ENCODE measurements around the gene LRCOL1. TPM values are rescaled to one million over a fixed set of nuclear protein-coding genes. Genes with fewer than 3 reads are reported as not detected.

The LRCOL1 gene
- total and polyA plus RNA-seq, 11 donors: not detected

- WGBS, 4 donors: 13 to 28% (median 20%) methylated on average over 24 to 49 of the region's 49 CpGs
- Histone ChIP-seq H3K4me3 (peak overlapping the region; percentile 33 to 78 (median 60)), H3K36me3 (peaks cover 0 to 6% (median 0%) of the 10 kb centered on the region in 9 donors), H3K27me3 (peaks cover 0 to 18% (median 0%) of the 10 kb centered on the region in 9 donors), H3K9me3 (no peaks in the 10 kb centered on the region), H3K4me1 (peaks cover 0 to 29% (median 13%) of the 10 kb centered on the region in 12 donors), H3K27ac (no peak overlapping the region)
- ATAC-seq (peak in 3 of 4 donors; percentile 3 to 28 (median 13)), DNase-seq (no peak)
- intact Hi-C loops (cut with DNase I): loop anchor here in 1 of 10 donors (2.0 kb wide), 1 partner anchor 64 kb away; no protein-coding TSS in a partner anchor
- TF ChIP-seq CTCF (IDR thresholded peaks at IDR 0.05) (peak; percentile 29 to 60 (median 52)), POLR2A (IDR thresholded peaks at IDR 0.05) (no peak)
Observed at GRCh38 chr12:132560614-132561426, 49.6 kb downstream of the LRCOL1 start.

GRCh38 chr12:132560364-132560613, 50.1 kb downstream of the LRCOL1 start:
- WGBS, 4 donors: 0 to 2% (median 1%) methylated on average over 29 to 36 of the region's 36 CpGs; no CpG with 5 or more reads in 1 of the 4 donors
- peaks cover 0 to 29% (median 13%) of the 10 kb centered on the region in 12 donors for H3K4me1 ChIP-seq
- peak in 1 of 4 donors; percentile 25 for ATAC-seq
- no peaks in the 10 kb centered on the region for H3K9me3 ChIP-seq
- DNase-seq: no peak
- intact Hi-C loops (cut with DNase I): loop anchor here in 1 of 10 donors (2.0 kb wide), 1 partner anchor 63 kb away; no protein-coding TSS in a partner anchor
- no peak overlapping the region for H3K27ac ChIP-seq
- H3K4me3 ChIP-seq: peak overlapping the region; percentile 33 to 78 (median 60)
- H3K27me3 ChIP-seq: peaks cover 0 to 18% (median 0%) of the 10 kb centered on the region in 9 donors
- TF ChIP-seq POLR2A (IDR thresholded peaks at IDR 0.05) (no peak), CTCF (IDR thresholded peaks at IDR 0.05) (no peak)
- H3K36me3 ChIP-seq: peaks cover 0 to 4% (median 0%) of the 10 kb centered on the region in 9 donors

DNA sequence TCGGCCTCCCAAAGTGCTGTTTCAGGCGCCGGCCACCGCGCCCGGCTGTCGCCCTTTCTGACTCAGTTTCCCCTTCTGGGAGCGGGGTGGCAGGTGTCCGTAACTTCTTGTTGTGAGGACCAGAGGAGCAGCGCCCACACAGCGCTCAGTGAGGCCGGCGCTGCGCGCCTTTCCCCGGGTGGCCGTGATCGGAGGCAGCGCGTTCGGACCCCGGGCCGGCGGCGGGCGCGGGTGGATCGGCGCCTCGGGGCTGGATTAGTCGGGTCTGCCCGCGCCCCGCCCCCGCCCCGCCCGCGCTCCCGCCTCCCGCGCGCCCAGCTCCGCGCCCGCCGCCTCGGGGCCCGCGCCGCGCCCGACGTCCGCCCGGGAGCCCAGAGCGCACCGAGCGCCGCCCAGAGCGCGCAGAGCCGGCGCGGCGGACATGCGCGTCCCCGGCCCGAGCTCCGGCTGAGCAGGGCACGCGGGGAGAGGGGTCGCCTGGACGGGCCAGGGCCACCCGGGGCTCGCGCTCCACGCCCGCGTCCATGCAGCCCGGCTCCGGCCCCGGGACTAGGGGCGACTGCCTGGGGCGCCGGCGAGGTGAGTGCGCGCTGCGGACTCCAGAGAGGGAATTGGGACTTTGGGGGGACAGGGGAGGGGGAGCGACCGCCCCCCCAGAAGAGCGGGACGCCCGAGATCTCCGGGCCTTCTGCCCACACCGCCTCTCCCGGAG, 50.6 kb downstream of the LRCOL1 start:
- intact Hi-C loops (cut with DNase I): loop anchor here in 1 of 10 donors (2.0 kb wide), 1 partner anchor 63 kb away; no protein-coding TSS in a partner anchor
- H3K4me3 ChIP-seq: peak overlapping the region; percentile 33 to 78 (median 60)
- peak; percentile 47 to 68 (median 59) for ATAC-seq
- H3K27me3 ChIP-seq: peaks cover 0 to 18% (median 0%) of the 10 kb centered on the region in 9 donors
- H3K27ac ChIP-seq: no peak overlapping the region
- WGBS, 4 donors: 0 to 1% (median 1%) methylated on average over 28 to 98 of the region's 98 CpGs
- H3K9me3 ChIP-seq: no peaks in the 10 kb centered on the region
- peaks cover 0 to 29% (median 13%) of the 10 kb centered on the region in 12 donors for H3K4me1 ChIP-seq
- H3K36me3 ChIP-seq: no peaks in the 10 kb centered on the region
- TF ChIP-seq POLR2A (IDR thresholded peaks at IDR 0.05) (no peak), CTCF (IDR thresholded peaks at IDR 0.05) (no peak)
- DNase-seq: peak in 2 of 5 donors; percentile 47
